ENCODE measurements around the gene KIRREL3.

The KIRREL3 gene

GRCh38 chr11:126575849-126576248 is 424.7 kb downstream of the KIRREL3 start:
- H3K4me1 Mint-ChIP-seq, result no peaks in the 10 kb centered on the region
- H3K36me3 Mint-ChIP-seq, result no peaks in the 10 kb centered on the region
- DNase-seq (ENCODE audit: low spot score in 2 of 2), result no peak
- no peaks in the 10 kb centered on the region for H3K9me3 Mint-ChIP-seq
- ATAC-seq, result no peak
- H3K27ac Mint-ChIP-seq, result no peak overlapping the region
- H3K4me3 Mint-ChIP-seq, result no peak overlapping the region

- ATAC-seq (no peak), DNase-seq (ENCODE audit: low spot score in 2 of 2) (no peak)
- H3K9me3 Mint-ChIP-seq, result no peaks in the 10 kb centered on the region
- H3K4me3 Mint-ChIP-seq, result no peak overlapping the region
- H3K36me3 Mint-ChIP-seq, result no peaks in the 10 kb centered on the region
- no peak overlapping the region for H3K27ac Mint-ChIP-seq
- H3K4me1 Mint-ChIP-seq, result no peaks in the 10 kb centered on the region
Measured at GRCh38 chr11:126573325-126573978, 427.1 kb downstream of the KIRREL3 start.

- Mint-ChIP-seq H3K9me3 (no peaks in the 10 kb centered on the region), H3K4me1 (no peaks in the 10 kb centered on the region), H3K36me3 (no peaks in the 10 kb centered on the region), H3K4me3 (no peak overlapping the region), H3K27ac (no peak overlapping the region)
- no peak for DNase-seq (ENCODE audit: low spot score in 2 of 2)
- no peak for ATAC-seq
Measured at GRCh38 chr11:126570489-126570888, 430.1 kb downstream of the KIRREL3 start.

- DNase-seq (ENCODE audit: low spot score in 2 of 2), result no peak
- Mint-ChIP-seq H3K27ac (no peak overlapping the region), H3K36me3 (no peaks in the 10 kb centered on the region), H3K4me3 (no peak overlapping the region), H3K9me3 (no peaks in the 10 kb centered on the region), H3K4me1 (no peaks in the 10 kb centered on the region)
- no peak for ATAC-seq
Measured at GRCh38 chr11:126567419-126567818, 433.2 kb downstream of the KIRREL3 start.

- Mint-ChIP-seq H3K4me3 (no peak overlapping the region), H3K4me1 (no peaks in the 10 kb centered on the region), H3K27ac (no peak overlapping the region), H3K9me3 (no peaks in the 10 kb centered on the region), H3K36me3 (no peaks in the 10 kb centered on the region)
- ATAC-seq, result no peak
- DNase-seq (ENCODE audit: low spot score in 2 of 2), result no peak
Measured at GRCh38 chr11:126564566-126564965, 436.0 kb downstream of the KIRREL3 start.

- no peak for DNase-seq (ENCODE audit: low spot score in 2 of 2)
Measured at GRCh38 chr11:126561327-126561893, 439.2 kb downstream of the KIRREL3 start.

GRCh38 chr11:126560221-126560620 is 440.3 kb downstream of the KIRREL3 start:
- DNase-seq (ENCODE audit: low spot score in 2 of 2) (no peak), ATAC-seq (no peak)
- no peak overlapping the region for H3K27ac Mint-ChIP-seq
- no peaks in the 10 kb centered on the region for H3K9me3 Mint-ChIP-seq
- H3K4me1 Mint-ChIP-seq, result no peaks in the 10 kb centered on the region
- H3K4me3 Mint-ChIP-seq, result no peak overlapping the region
- H3K36me3 Mint-ChIP-seq, result no peaks in the 10 kb centered on the region

More at GRCh38 chr11:126561327-126561893, 439.2 kb downstream of the KIRREL3 start:
- H3K36me3 Mint-ChIP-seq, result no peaks in the 10 kb centered on the region
- no peaks in the 10 kb centered on the region for H3K4me1 Mint-ChIP-seq
- H3K4me3 Mint-ChIP-seq, result no peak overlapping the region
- H3K9me3 Mint-ChIP-seq, result no peaks in the 10 kb centered on the region
- no peak for ATAC-seq
- H3K27ac Mint-ChIP-seq, result no peak overlapping the region

- no peak for ATAC-seq
- Mint-ChIP-seq H3K9me3 (no peaks in the 10 kb centered on the region), H3K4me3 (no peak overlapping the region), H3K36me3 (no peaks in the 10 kb centered on the region), H3K4me1 (no peaks in the 10 kb centered on the region), H3K27ac (no peak overlapping the region)
- DNase-seq (ENCODE audit: low spot score in 2 of 2), result no peak
Measured at GRCh38 chr11:126548581-126549550, 451.7 kb downstream of the KIRREL3 start.

- Mint-ChIP-seq H3K27ac (no peak overlapping the region), H3K36me3 (no peaks in the 10 kb centered on the region), H3K9me3 (no peaks in the 10 kb centered on the region), H3K4me1 (no peaks in the 10 kb centered on the region), H3K4me3 (no peak overlapping the region)
- ATAC-seq (no peak), DNase-seq (ENCODE audit: low spot score in 2 of 2) (no peak)
Measured at GRCh38 chr11:126547691-126548090, 452.9 kb downstream of the KIRREL3 start.

GRCh38 chr11:126547161-126547560 is 453.4 kb downstream of the KIRREL3 start:
- no peaks in the 10 kb centered on the region for H3K36me3 Mint-ChIP-seq
- no peak for DNase-seq (ENCODE audit: low spot score in 2 of 2)
- H3K27ac Mint-ChIP-seq, result no peak overlapping the region
- no peak for ATAC-seq
- no peaks in the 10 kb centered on the region for H3K9me3 Mint-ChIP-seq
- no peaks in the 10 kb centered on the region for H3K4me1 Mint-ChIP-seq
- H3K4me3 Mint-ChIP-seq, result no peak overlapping the region

- Mint-ChIP-seq H3K36me3 (no peaks in the 10 kb centered on the region), H3K4me3 (no peak overlapping the region), H3K27ac (no peak overlapping the region), H3K4me1 (no peaks in the 10 kb centered on the region), H3K9me3 (no peaks in the 10 kb centered on the region)
- ATAC-seq (no peak), DNase-seq (ENCODE audit: low spot score in 2 of 2) (no peak)
Measured at GRCh38 chr11:126546694-126547093, 453.9 kb downstream of the KIRREL3 start.

- H3K4me1 Mint-ChIP-seq, result no peaks in the 10 kb centered on the region
- ATAC-seq, result no peak
Measured at GRCh38 chr11:126546191-126546590, 454.4 kb downstream of the KIRREL3 start.

GRCh38 chr11:126545057-126545555 is 455.5 kb downstream of the KIRREL3 start:
- no peak overlapping the region for H3K4me3 Mint-ChIP-seq
- DNase-seq (ENCODE audit: low spot score in 2 of 2) (no peak), ATAC-seq (no peak)
- no peaks in the 10 kb centered on the region for H3K4me1 Mint-ChIP-seq
- H3K9me3 Mint-ChIP-seq, result no peaks in the 10 kb centered on the region
- no peaks in the 10 kb centered on the region for H3K36me3 Mint-ChIP-seq
- no peak overlapping the region for H3K27ac Mint-ChIP-seq

More at GRCh38 chr11:126546191-126546590, 454.4 kb downstream of the KIRREL3 start:
- Mint-ChIP-seq H3K4me3 (no peak overlapping the region), H3K36me3 (no peaks in the 10 kb centered on the region), H3K27ac (no peak overlapping the region), H3K9me3 (no peaks in the 10 kb centered on the region)
- no peak for DNase-seq (ENCODE audit: low spot score in 2 of 2)

GRCh38 chr11:126544108-126545056 is 456.2 kb downstream of the KIRREL3 start:
- no peak for DNase-seq (ENCODE audit: low spot score in 2 of 2)
- Mint-ChIP-seq H3K4me1 (no peaks in the 10 kb centered on the region), H3K27ac (no peak overlapping the region), H3K9me3 (no peaks in the 10 kb centered on the region), H3K36me3 (no peaks in the 10 kb centered on the region), H3K4me3 (no peak overlapping the region)
- no peak for ATAC-seq

All from stimulated activated effector memory CD8-positive, alpha-beta T cell treated with anti-CD3 and anti-CD28 coated beads, Interleukin-12 subunit alpha, Interleukin-12 subunit beta, amount 100 ng/mL, for 72 hours (primary cell).